K562 (cell line): ENCODE measurements around the gene TOR1B. TPM values are rescaled to one million over a fixed set of nuclear protein-coding genes. Genes with fewer than 3 reads are reported as not detected.
A peak's percentile ranks its signal among the peaks of the same experiment; 100 is the strongest.
"Not testable (repeated sequence)": the region's sequence is repeated elsewhere in the genome, so short reads cannot be mapped to it uniquely, and the experiment has no call there.

ENCODE experiments used
- ATAC-seq: fragments of 200-7000 bp; cut with Tn5 transposase; 3 replicates; pipeline ENCODE4 v1.9.1; 2020; ENCODE audit warnings: moderate library complexity
- BruUV-seq: library from RNA; stranded (reverse); fragments of 400-500 nt; replicated peaks from 2 replicates; lab custom pipeline; 2021; lab: Mats Ljungman, UMichigan
- CTCF ChIA-PET: fragments of 300-600 bp; formaldehyde crosslinking; extraction: SDS; loops from one replicate; lab custom pipeline; 2021; ENCODE audit warnings: low intra/inter-chr PET ratio; lab: Yijun Ruan, JAX
- POLR2A ChIA-PET: fragments of 300-600, 350-650 bp; sonication (Branson Sonifier 250); formaldehyde crosslinking; extraction: SDS; loops from one replicate; lab custom pipeline; 2021; ENCODE audit warnings: antibody characterized with exemption, inconsistent platforms; lab: Yijun Ruan, JAX
- DNase-seq, 4 experiments: peaks; one replicate each; pipeline versions ENCODE4 v3.0.0 to v3.0.0-alpha.2; 2011 to 2018; ENCODE audit warnings: low spot score in 3 of 4, mixed read lengths in 3 of 4; ENCODE audit errors: extremely low read depth in 1 of 4
- FAIRE-seq: peaks from 2 replicates; lab custom pipeline; 2011; peaks lifted over from hg19 to GRCh38; lab: Jason Lieb, UNC
- H2AFZ ChIP-seq: 2 replicates; pipeline ENCODE4 v1.6.0; 2011; ENCODE audit warnings: low read depth, low read length, control low read depth, inconsistent platforms
- H3K27ac ChIP-seq: fragments of 200-600 bp; 3 replicates; pipeline ENCODE4 v1.8.0; 2011; ENCODE audit warnings: low read depth, mild to moderate bottlenecking, control low read depth, inconsistent platforms, low read length, moderate library complexity, mixed read lengths; ENCODE audit errors: extremely low read depth
- H3K27me3 ChIP-seq, 2 experiments: fragments of 300-600 bp in 1 of 2; 2 replicates in 1 of 2; 3 replicates in 1 of 2; pipeline versions ENCODE4 v1.6.0 to v1.8.0; 2011; ENCODE audit warnings: inconsistent platforms in 2 of 2, low read length in 2 of 2, mild to moderate bottlenecking in 1 of 2, mixed read lengths in 1 of 2, moderate library complexity in 1 of 2; ENCODE audit not compliant: control insufficient read depth in 2 of 2, insufficient read depth in 2 of 2
- H3K36me3 ChIP-seq: fragments of 300-600 bp; 3 replicates; pipeline ENCODE4 v1.8.0; 2011; ENCODE audit warnings: mild to moderate bottlenecking, low read length, inconsistent platforms; ENCODE audit not compliant: control insufficient read depth, insufficient read depth
- H3K4me1 ChIP-seq, 2 experiments: fragments of 200-600 bp in 1 of 2; replicated peaks in 1 of 2; 2 replicates in 1 of 2; 3 replicates in 1 of 2; pipeline versions ENCODE4 v1.5.1 to v1.8.0; 2011; ENCODE audit warnings: inconsistent platforms in 2 of 2, low read length in 2 of 2, mild to moderate bottlenecking in 1 of 2, mixed read lengths in 1 of 2, moderate library complexity in 1 of 2; ENCODE audit not compliant: control insufficient read depth in 2 of 2, insufficient read depth in 2 of 2
- H3K4me2 ChIP-seq: 2 replicates; pipeline ENCODE4 v1.6.1; 2011; ENCODE audit warnings: low read length, control low read depth, inconsistent platforms, mixed read lengths; ENCODE audit not compliant: insufficient read depth
- H3K4me3 ChIP-seq: fragments of 200-600 bp; sonication (generic), shearing (Covaris generic); 2 replicates; pipeline ENCODE4 v1.5.1; 2016; ENCODE audit warnings: control low read depth, inconsistent platforms
- H3K79me2 ChIP-seq: fragments of 200-600 bp; 3 replicates; pipeline ENCODE4 v1.8.0; 2011; ENCODE audit warnings: low read length, inconsistent platforms; ENCODE audit not compliant: control insufficient read depth, insufficient read depth
- H3K9ac ChIP-seq, 2 experiments: 2 replicates each; pipeline versions ENCODE4 v1.6.0 to v1.6.1; 2011; ENCODE audit warnings: low read depth in 2 of 2, low read length in 2 of 2, control low read depth in 1 of 2, inconsistent platforms in 1 of 2, mild to moderate bottlenecking in 1 of 2, mixed read lengths in 1 of 2; ENCODE audit not compliant: insufficient read depth in 1 of 2
- H3K9me1 ChIP-seq: one replicate; pipeline ENCODE4 v1.6.0; 2011; ENCODE audit warnings: inconsistent platforms, mild to moderate bottlenecking, low read length, moderate library complexity; ENCODE audit not compliant: control insufficient read depth, insufficient read depth
- H3K9me3 ChIP-seq: replicated peaks from 2 replicates; pipeline ENCODE4 v1.5.1; 2011; ENCODE audit warnings: low read depth, low read length, inconsistent platforms; ENCODE audit not compliant: control insufficient read depth, insufficient read depth
- H4K20me1 ChIP-seq: replicated peaks from 2 replicates; pipeline ENCODE4 v1.6.1; 2011; ENCODE audit warnings: low read length, inconsistent platforms, mixed read lengths; ENCODE audit not compliant: control insufficient read depth, insufficient read depth
- ATF1 ChIP-seq, 2 experiments: fragments of 450-650 bp in 1 of 2; IDR thresholded peaks; 2 replicates each; pipeline ENCODE4 v1.6.1; 2016; ENCODE audit warnings: missing compliant biosample characterization in 1 of 2, missing genetic modification characterization in 1 of 2
- BCOR ChIP-seq: fragments of 450-650 bp; IDR thresholded peaks from 2 replicates; pipeline ENCODE4 v1.6.1; 2016
- BRD9 ChIP-seq: fragments of 450-650 bp; IDR thresholded peaks from 2 replicates; pipeline ENCODE4 v1.6.1; 2018; ENCODE audit warnings: low read depth; ENCODE audit not compliant: partially characterized antibody
- CBX3 ChIP-seq, 2 experiments: IDR thresholded peaks; 1 replicate in 1 of 2; 2 replicates in 1 of 2; pipeline ENCODE4 v1.6.1; 2012; ENCODE audit warnings: inconsistent platforms in 2 of 2, low read length in 2 of 2, borderline replicate concordance in 1 of 2, control low read depth in 1 of 2
- CXXC5 ChIP-seq: fragments of 250-450 bp; sonication (Bioruptor Pico); IDR thresholded peaks from 2 replicates; pipeline ENCODE4 v1.8.0; 2022; ENCODE audit warnings: inconsistent platforms, mild to moderate bottlenecking, moderate library complexity
- FOSL1 ChIP-seq: fragments of 200-800 bp; sonication (Bioruptor generic); conservative IDR thresholded peaks from 2 replicates; pipeline ENCODE4 v1.6.1; 2016; ENCODE audit warnings: missing genetic modification characterization, missing compliant biosample characterization
- FOXK1 ChIP-seq: sonication (generic); formaldehyde crosslinking; IDR thresholded peaks from 2 replicates; pipeline ENCODE4 v1.8.0; 2022; ENCODE audit warnings: missing genetic modification reagents, mild to moderate bottlenecking, borderline replicate concordance
- HDAC2 ChIP-seq: fragments of 450-650 bp; IDR thresholded peaks from 2 replicates; pipeline ENCODE4 v1.6.1; 2016; ENCODE audit warnings: mild to moderate bottlenecking
- JUNB ChIP-seq: fragments of 450-650 bp; formaldehyde crosslinking; conservative IDR thresholded peaks from 2 replicates; pipeline ENCODE4 v1.4.0; 2020; ENCODE audit warnings: mild to moderate bottlenecking
- MEF2D ChIP-seq: conservative IDR thresholded peaks from 2 replicates; pipeline ENCODE4 v1.6.1; 2016; ENCODE audit warnings: low read depth, missing genetic modification characterization, missing compliant biosample characterization
- NCOR1 ChIP-seq: fragments of 450-650 bp; IDR thresholded peaks from 2 replicates; pipeline ENCODE4 v1.6.1; 2016; ENCODE audit warnings: mild to moderate bottlenecking, moderate library complexity
- NR2C1 ChIP-seq, 2 experiments: fragments of 450-650 bp; IDR thresholded peaks; 2 replicates each; pipeline ENCODE4 v1.6.1; 2017; ENCODE audit warnings: mild to moderate bottlenecking in 2 of 2, antibody characterized with exemption in 1 of 2, inconsistent platforms in 1 of 2, missing compliant biosample characterization in 1 of 2, missing genetic modification characterization in 1 of 2
- SMARCA4 ChIP-seq: fragments of 450-650 bp; IDR thresholded peaks from 2 replicates; pipeline ENCODE4 v1.6.1; 2016
- TRIM28 ChIP-seq: fragments of 450-650 bp; IDR thresholded peaks from 2 replicates; pipeline ENCODE4 v1.6.1; 2017
- ZNF121 ChIP-seq: sonication (generic); formaldehyde crosslinking; conservative IDR thresholded peaks from 2 replicates; pipeline ENCODE4 v1.8.0; 2022; ENCODE audit warnings: missing genetic modification reagents
- ZNF384 ChIP-seq: IDR thresholded peaks from 2 replicates; pipeline ENCODE4 v1.6.1; 2012; ENCODE audit warnings: low read depth, low read length, improper control_type of control experiment
- WGBS: fragments of 100-300 bp; shearing (Covaris generic); methylation state at CpG from one replicate; pipeline ENCODE4 v1.1.6; 2016; ENCODE audit warnings: low coverage, mixed read lengths; ENCODE audit not compliant: insufficient coverage; ENCODE audit errors: missing lambda C conversion rate; 5-methylcytosine and 5-hydroxymethylcytosine counted together
- in situ Hi-C: fragments of 300-500 bp; cut with MboI; formaldehyde crosslinking; loops from 4 replicates; pipeline ENCODE4 v1.15.0; 2018; ENCODE audit warnings: inconsistent platforms, mixed read lengths
- intact Hi-C: fragments of 100-400 bp; cut with micrococcal nuclease; formaldehyde crosslinking; loops from 2 replicates; pipeline ENCODE4 v1.14.2; 2022
- polyA plus RNA-seq, 8 experiments: library from polyadenylated mRNA; depleted of rRNA in 4 of 8; stranded (reverse) in 5 of 8; unstranded in 3 of 8; fragments of >200 nt; fragmentation: Nextera tagmentation in 2 of 8; fragmentation: Illumina TruSeq in 1 of 8; extraction: Ambion mirVana in 2 of 8; extraction: Trizol in 1 of 8; gene quantifications; 2 replicates each; pipeline versions ENCODE4 v1.2.1 to v1.2.3, GENCODE V29; 2011 to 2014; ENCODE audit warnings: inconsistent platforms in 1 of 8, missing spikeins in 1 of 8
- total RNA-seq, 7 experiments: library from RNA; depleted of rRNA in 6 of 7; stranded (reverse); fragments of >200 nt in 6 of 7; fragmentation: Illumina TruSeq in 2 of 7; extraction: Trizol in 2 of 7; gene quantifications; 2 replicates each; pipeline versions ENCODE4 v1.2.1 to v1.2.3, GENCODE V29; 2011 to 2021; ENCODE audit warnings: low replicate concordance in 1 of 7
- TF ChIP-seq, protein P1 (sequence below), 2 experiments: fragments of 450-650 bp in 1 of 2; sonication (generic) in 1 of 2; formaldehyde crosslinking in 1 of 2; IDR thresholded peaks in 1 of 2; conservative IDR thresholded peaks in 1 of 2; 2 replicates each; pipeline versions ENCODE4 v1.6.1 to v1.8.1; 2016 to 2023; ENCODE audit warnings: mild to moderate bottlenecking in 2 of 2, moderate library complexity in 2 of 2, inconsistent platforms in 1 of 2, missing genetic modification reagents in 1 of 2
- TF ChIP-seq, protein P2 (sequence below), 2 experiments: fragments of 450-650 bp; IDR thresholded peaks; 2 replicates each; pipeline ENCODE4 v1.6.1; 2018; ENCODE audit warnings: mild to moderate bottlenecking in 2 of 2, low read depth in 1 of 2; ENCODE audit not compliant: partially characterized antibody in 2 of 2

The TOR1B gene
- total and polyA plus RNA-seq, 9 of the 15 experiments (the other 6 are each of a cell fraction or from before 2014, with no cell fraction given), result 4.2 to 36.5 (median 24.6) TPM

DNA sequence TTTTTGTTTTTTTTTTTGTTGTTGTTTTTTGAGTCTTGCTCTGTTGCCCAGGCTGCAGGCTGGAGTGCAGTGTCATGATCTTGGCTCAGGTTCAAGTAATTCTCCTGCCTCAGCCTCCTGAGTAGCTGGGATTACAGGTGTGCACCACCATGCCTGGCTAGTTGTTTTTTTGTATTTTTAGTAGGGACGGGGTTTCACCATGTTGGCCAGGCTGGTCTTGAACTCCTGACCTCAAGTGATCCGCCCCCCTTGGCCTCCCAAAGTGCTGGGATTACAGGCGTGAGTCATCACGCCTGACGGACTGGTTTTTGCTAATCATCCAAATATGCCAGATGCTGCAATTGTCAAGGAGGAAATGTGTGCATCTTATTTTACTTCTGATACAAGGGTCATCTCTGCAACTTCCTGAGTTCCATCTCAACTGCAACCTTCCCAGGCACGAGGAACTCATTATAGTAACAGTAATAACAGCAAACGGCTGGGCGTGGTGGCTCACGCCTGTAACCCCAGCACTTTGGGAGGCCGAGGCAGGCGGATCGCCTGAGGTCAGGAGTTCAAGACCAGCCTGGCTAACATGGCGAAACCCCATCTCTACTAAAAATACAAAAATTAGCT lies 40.5 kb upstream of the TOR1B start:
- 13% methylated on average over 11 of the region's 13 CpGs for WGBS
- H2AFZ ChIP-seq; BruUV-seq; CTCF ChIA-PET; H3K4me3 ChIP-seq; H3K9me3 ChIP-seq; H3K27me3 ChIP-seq; H3K9me1 ChIP-seq; in situ Hi-C loops; H3K27ac ChIP-seq; H3K4me2 ChIP-seq; H3K36me3 ChIP-seq; H3K79me2 ChIP-seq; H4K20me1 ChIP-seq; intact Hi-C loops; H3K9ac ChIP-seq; TF ChIP-seq ATF1 (CRISPR knock-in tag; IDR thresholded peaks at IDR 0.05): not testable (repeated sequence)
- POLR2A ChIA-PET, result interaction anchor here (1.0 to 1.5 kb wide), 4 partner anchors 10 to 25 kb away, joined by 3 to 5 read pairs (median 4); no protein-coding TSS in a partner anchor
- ATAC-seq (peak; percentile 65), FAIRE-seq (peak; percentile 84), DNase-seq (peak in 1 of 4 experiments; percentile 77)
- peaks cover 23 to 26% of the 10 kb centered on the region in 2 experiments for H3K4me1 ChIP-seq
- TF ChIP-seq SMARCA4 (peak; percentile 91), ZNF121 (CRISPR knock-in tag) (peak; percentile 98), CXXC5 (CRISPR knock-in tag) (peak; percentile 41), JUNB (CRISPR knock-in tag) (peak; percentile 54; the same call in 1 of the 2 replicates), FOSL1 (tag) (peak; percentile 93), BRD9 (peak; percentile 41), HDAC2 (peak; percentile 87), NCOR1 (peak; percentile 68), NR2C1 (IDR thresholded peaks at IDR 0.05) (peak; percentile 62; the same call in 1 of the 2 replicates), NR2C1 (tag; IDR thresholded peaks at IDR 0.05) (peak; percentile 66), CBX3 (IDR thresholded peaks at IDR 0.05; ENCODE audit: borderline replicate concordance in 1 of 2, low read length in 2 of 2) (0 out of 3 replicates have a peak, but pooled peaks of 1 of the 2 experiments have one; percentile 54), ATF1 (tag; IDR thresholded peaks at IDR 0.05) (peak; percentile 36; the same call in 1 of the 2 replicates), ZNF384 (peak; percentile 49; the same call in 1 of the 2 replicates), TRIM28 (peak; percentile 35; the same call in 1 of the 2 replicates), BCOR (peak; percentile 97), FOXK1 (peak; percentile 52; the same call in 1 of the 2 replicates), MEF2D (tag) (peak; percentile 46; the same call in 1 of the 2 replicates)
- TF ChIP-seq, protein P1, sequence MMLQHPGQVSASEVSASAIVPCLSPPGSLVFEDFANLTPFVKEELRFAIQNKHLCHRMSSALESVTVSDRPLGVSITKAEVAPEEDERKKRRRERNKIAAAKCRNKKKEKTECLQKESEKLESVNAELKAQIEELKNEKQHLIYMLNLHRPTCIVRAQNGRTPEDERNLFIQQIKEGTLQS (IDR thresholded peaks at IDR 0.05), result peak; percentile 99
- TF ChIP-seq, protein P1 (CRISPR knock-in tag; conservative IDR thresholded peaks at IDR 0.05), result peak; percentile 73; the same call in 1 of the 2 replicates
- TF ChIP-seq, protein P2, sequence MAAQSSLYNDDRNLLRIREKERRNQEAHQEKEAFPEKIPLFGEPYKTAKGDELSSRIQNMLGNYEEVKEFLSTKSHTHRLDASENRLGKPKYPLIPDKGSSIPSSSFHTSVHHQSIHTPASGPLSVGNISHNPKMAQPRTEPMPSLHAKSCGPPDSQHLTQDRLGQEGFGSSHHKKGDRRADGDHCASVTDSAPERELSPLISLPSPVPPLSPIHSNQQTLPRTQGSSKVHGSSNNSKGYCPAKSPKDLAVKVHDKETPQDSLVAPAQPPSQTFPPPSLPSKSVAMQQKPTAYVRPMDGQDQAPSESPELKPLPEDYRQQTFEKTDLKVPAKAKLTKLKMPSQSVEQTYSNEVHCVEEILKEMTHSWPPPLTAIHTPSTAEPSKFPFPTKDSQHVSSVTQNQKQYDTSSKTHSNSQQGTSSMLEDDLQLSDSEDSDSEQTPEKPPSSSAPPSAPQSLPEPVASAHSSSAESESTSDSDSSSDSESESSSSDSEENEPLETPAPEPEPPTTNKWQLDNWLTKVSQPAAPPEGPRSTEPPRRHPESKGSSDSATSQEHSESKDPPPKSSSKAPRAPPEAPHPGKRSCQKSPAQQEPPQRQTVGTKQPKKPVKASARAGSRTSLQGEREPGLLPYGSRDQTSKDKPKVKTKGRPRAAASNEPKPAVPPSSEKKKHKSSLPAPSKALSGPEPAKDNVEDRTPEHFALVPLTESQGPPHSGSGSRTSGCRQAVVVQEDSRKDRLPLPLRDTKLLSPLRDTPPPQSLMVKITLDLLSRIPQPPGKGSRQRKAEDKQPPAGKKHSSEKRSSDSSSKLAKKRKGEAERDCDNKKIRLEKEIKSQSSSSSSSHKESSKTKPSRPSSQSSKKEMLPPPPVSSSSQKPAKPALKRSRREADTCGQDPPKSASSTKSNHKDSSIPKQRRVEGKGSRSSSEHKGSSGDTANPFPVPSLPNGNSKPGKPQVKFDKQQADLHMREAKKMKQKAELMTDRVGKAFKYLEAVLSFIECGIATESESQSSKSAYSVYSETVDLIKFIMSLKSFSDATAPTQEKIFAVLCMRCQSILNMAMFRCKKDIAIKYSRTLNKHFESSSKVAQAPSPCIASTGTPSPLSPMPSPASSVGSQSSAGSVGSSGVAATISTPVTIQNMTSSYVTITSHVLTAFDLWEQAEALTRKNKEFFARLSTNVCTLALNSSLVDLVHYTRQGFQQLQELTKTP (IDR thresholded peaks at IDR 0.05; ENCODE audit: low read depth in 1 of 2, partially characterized antibody in 2 of 2), result peak in 1 of 2 experiments; percentile 75
